ENCODE results near the gene NSMCE1. TPM values are rescaled to one million over a fixed set of nuclear protein-coding genes. Genes with fewer than 3 reads are reported as not detected.
A peak's percentile ranks its signal among the peaks of the same experiment; 100 is the strongest.

NSMCE1 gene
- total RNA-seq, 2 donors from 2014 or later = 31.5 to 32.6 TPM

DNA sequence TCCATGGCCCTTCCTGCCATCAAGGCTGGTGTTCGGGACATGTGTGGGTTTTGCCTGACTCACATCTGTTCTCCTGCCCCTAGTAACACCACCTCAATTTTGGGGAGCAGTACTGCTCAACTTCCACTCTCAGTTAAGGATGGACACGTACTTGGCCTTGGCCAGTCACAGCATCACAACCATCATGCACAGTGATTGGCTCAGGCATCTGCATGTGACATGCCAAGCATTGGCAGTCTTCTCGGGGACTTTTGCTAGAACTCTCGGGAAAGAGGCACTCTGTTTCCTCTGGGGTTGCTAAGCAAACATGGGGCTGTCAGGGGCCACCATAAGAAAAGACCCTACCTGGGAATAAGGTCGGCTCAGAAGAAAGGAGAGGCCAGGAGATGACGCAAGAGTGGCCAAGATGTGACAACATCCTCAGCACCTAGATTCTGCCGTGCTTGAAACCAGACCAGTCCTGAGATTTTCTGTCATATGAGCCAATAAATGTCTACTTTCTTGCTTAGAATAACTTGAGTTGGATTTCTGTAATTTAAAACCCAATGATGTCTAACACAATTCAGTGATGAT, 77.1 kb downstream of the NSMCE1 start:
- ATAC-seq (no peak), DNase-seq (no peak)
- intact Hi-C loops (cut with DNase I) = no loop called here

- no peak for ATAC-seq
- no peak for DNase-seq
- intact Hi-C loops (cut with DNase I) = no loop called here
Observed at GRCh38 chr16:27190316-27190871, 78.2 kb downstream of the NSMCE1 start.

GRCh38 chr16:27189335-27189972, 79.1 kb downstream of the NSMCE1 start:
- no peak for DNase-seq
- intact Hi-C loops (cut with DNase I) = loop anchor here in 1 of 2 donors (10.0 kb wide), 1 partner anchor 175 kb away; no protein-coding TSS in a partner anchor
- no peak for ATAC-seq

GRCh38 chr16:27188633-27189032, 79.9 kb downstream of the NSMCE1 start:
- DNase-seq = no peak
- intact Hi-C loops (cut with DNase I) = loop anchor here in 1 of 2 donors (10.0 kb wide), 1 partner anchor 176 kb away; no protein-coding TSS in a partner anchor
- ATAC-seq = no peak

DNA sequence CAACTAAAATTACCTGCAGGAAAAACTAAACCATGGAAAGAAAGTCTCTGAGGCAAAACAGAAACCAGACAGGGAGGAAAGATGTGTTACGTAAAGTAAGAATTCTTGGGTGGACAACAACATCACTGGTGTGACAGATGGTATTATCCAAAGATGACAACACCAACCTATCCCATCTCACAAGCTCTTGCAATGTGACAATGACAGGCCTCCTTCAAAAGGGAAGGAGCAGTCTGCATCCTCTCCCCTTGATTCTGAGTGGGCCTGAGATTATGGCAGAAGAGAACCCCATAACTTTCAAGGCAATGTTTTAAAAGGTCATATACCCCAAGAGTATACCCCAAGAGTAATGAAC, 82.8 kb downstream of the NSMCE1 start:
- intact Hi-C loops (cut with DNase I) = loop anchor here in 1 of 2 donors (10.0 kb wide), 1 partner anchor 179 kb away; no protein-coding TSS in a partner anchor
- DNase-seq = no peak
- no peak for ATAC-seq

DNA sequence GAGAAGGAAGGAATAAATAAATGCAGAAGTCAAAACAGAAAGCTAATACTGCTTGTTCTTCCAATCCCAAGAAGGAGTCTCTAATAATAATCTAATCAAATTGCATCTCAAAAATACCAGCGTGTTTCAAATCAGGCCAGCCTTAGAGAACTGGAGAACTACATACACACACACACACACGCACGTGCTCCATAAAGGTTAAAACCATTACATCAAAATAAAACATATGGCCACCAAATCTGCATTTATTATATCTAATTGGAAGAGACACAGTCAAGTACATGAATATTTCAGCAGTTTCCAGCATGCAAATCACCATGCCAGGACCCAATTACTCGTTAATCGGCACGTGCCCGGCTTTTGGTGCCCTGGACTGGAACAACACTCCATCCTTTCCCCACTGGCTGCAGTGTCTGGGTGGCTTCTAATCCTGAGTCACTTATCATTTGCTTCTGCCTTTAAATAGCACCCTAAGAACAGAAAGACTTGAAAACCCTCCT, 85.6 kb downstream of the NSMCE1 start:
- intact Hi-C loops (cut with DNase I) = loop anchor here in 1 of 2 donors (10.0 kb wide), 1 partner anchor 182 kb away; no protein-coding TSS in a partner anchor
- no peak for ATAC-seq
- DNase-seq = no peak

GRCh38 chr16:27181019-27181790, 87.4 kb downstream of the NSMCE1 start:
- intact Hi-C loops (cut with DNase I) = loop anchor here in 1 of 2 donors (10.0 kb wide), 1 partner anchor 184 kb away; no protein-coding TSS in a partner anchor
- DNase-seq (no peak), ATAC-seq (no peak)

GRCh38 chr16:27179500-27180072, 89.0 kb downstream of the NSMCE1 start:
- peak; percentile 95 to 97 for ATAC-seq
- intact Hi-C loops (cut with DNase I) = loop anchor here (1.0 to 10.0 kb wide), 3 partner anchors 185 to 283 kb away; no protein-coding TSS in a partner anchor
- DNase-seq = peak; percentile 89

- DNase-seq = no peak
- no peak for ATAC-seq
- intact Hi-C loops (cut with DNase I) = loop anchor here in 1 of 2 donors (5.0 kb wide), 1 partner anchor 285 kb away; no protein-coding TSS in a partner anchor
Observed at GRCh38 chr16:27177031-27177774, 91.4 kb downstream of the NSMCE1 start.

GRCh38 chr16:27175888-27176287, 92.7 kb downstream of the NSMCE1 start:
- intact Hi-C loops (cut with DNase I) = loop anchor here in 1 of 2 donors (5.0 kb wide), 1 partner anchor 286 kb away; no protein-coding TSS in a partner anchor
- no peak for DNase-seq
- no peak for ATAC-seq

Other genes with a start within 250 kb of the NSMCE1 start
- not detected for gene C16orf82, start 201.8 kb downstream of the NSMCE1 start, total RNA-seq
- gene KDM8, start 65.2 kb downstream of the NSMCE1 start, total RNA-seq = 1 to 10 TPM; 3.0 to 4.2 TPM
- gene IL4R, start 45.2 kb upstream of the NSMCE1 start, total RNA-seq = 10 to 100 TPM; 19.8 to 56.8 TPM
- under 1 TPM; 0.18 to 0.63 TPM for gene IL21R, start 133.4 kb upstream of the NSMCE1 start, total RNA-seq